ENCODE measurements around the gene RIMBP2.

RIMBP2 gene

GRCh38 chr12:130437555-130438242 lies 278.4 kb downstream of the RIMBP2 start:
- Histone ChIP-seq H3K36me3 (ENCODE audit: control insufficient read depth, insufficient read depth, low read length) (no peaks in the 10 kb centered on the region), H3K9me3 (ENCODE audit: control insufficient read depth, low read length) (no peaks in the 10 kb centered on the region), H3K27me3 (replicated peaks; ENCODE audit: control insufficient read depth, insufficient read depth, low read length, poor library complexity, severe bottlenecking) (no peaks in the 10 kb centered on the region), H3K4me3 (ENCODE audit: insufficient read depth, low read depth, low read length, poor library complexity, severe bottlenecking) (no peak overlapping the region), H3K27ac (ENCODE audit: insufficient read depth, low read length, poor library complexity, severe bottlenecking) (no peak overlapping the region), H3K4me1 (ENCODE audit: control insufficient read depth, insufficient read depth, low read length, poor library complexity, severe bottlenecking) (no peaks in the 10 kb centered on the region)
- DNase-seq, result no peak

GRCh38 chr12:130436741-130437501 lies 279.2 kb downstream of the RIMBP2 start:
- no peak overlapping the region for H3K27ac ChIP-seq (ENCODE audit: insufficient read depth, low read length, poor library complexity, severe bottlenecking)
- DNase-seq, result no peak
- no peaks in the 10 kb centered on the region for H3K36me3 ChIP-seq (ENCODE audit: control insufficient read depth, insufficient read depth, low read length)
- H3K27me3 ChIP-seq (replicated peaks; ENCODE audit: control insufficient read depth, insufficient read depth, low read length, poor library complexity, severe bottlenecking), result no peaks in the 10 kb centered on the region
- H3K9me3 ChIP-seq (ENCODE audit: control insufficient read depth, low read length), result no peaks in the 10 kb centered on the region
- no peak overlapping the region for H3K4me3 ChIP-seq (ENCODE audit: insufficient read depth, low read depth, low read length, poor library complexity, severe bottlenecking)
- H3K4me1 ChIP-seq (ENCODE audit: control insufficient read depth, insufficient read depth, low read length, poor library complexity, severe bottlenecking), result no peaks in the 10 kb centered on the region

GRCh38 chr12:130435826-130436225 lies 280.3 kb downstream of the RIMBP2 start:
- no peaks in the 10 kb centered on the region for H3K9me3 ChIP-seq (ENCODE audit: control insufficient read depth, low read length)
- no peak overlapping the region for H3K27ac ChIP-seq (ENCODE audit: insufficient read depth, low read length, poor library complexity, severe bottlenecking)
- H3K4me1 ChIP-seq (ENCODE audit: control insufficient read depth, insufficient read depth, low read length, poor library complexity, severe bottlenecking), result no peaks in the 10 kb centered on the region
- H3K36me3 ChIP-seq (ENCODE audit: control insufficient read depth, insufficient read depth, low read length), result no peaks in the 10 kb centered on the region
- no peak overlapping the region for H3K4me3 ChIP-seq (ENCODE audit: insufficient read depth, low read depth, low read length, poor library complexity, severe bottlenecking)
- DNase-seq, result no peak
- no peaks in the 10 kb centered on the region for H3K27me3 ChIP-seq (replicated peaks; ENCODE audit: control insufficient read depth, insufficient read depth, low read length, poor library complexity, severe bottlenecking)

GRCh38 chr12:130435331-130435730 lies 280.8 kb downstream of the RIMBP2 start:
- H3K36me3 ChIP-seq (ENCODE audit: control insufficient read depth, insufficient read depth, low read length), result no peaks in the 10 kb centered on the region
- no peak overlapping the region for H3K27ac ChIP-seq (ENCODE audit: insufficient read depth, low read length, poor library complexity, severe bottlenecking)
- H3K4me1 ChIP-seq (ENCODE audit: control insufficient read depth, insufficient read depth, low read length, poor library complexity, severe bottlenecking), result no peaks in the 10 kb centered on the region
- no peaks in the 10 kb centered on the region for H3K9me3 ChIP-seq (ENCODE audit: control insufficient read depth, low read length)
- no peak overlapping the region for H3K4me3 ChIP-seq (ENCODE audit: insufficient read depth, low read depth, low read length, poor library complexity, severe bottlenecking)
- DNase-seq, result no peak
- H3K27me3 ChIP-seq (replicated peaks; ENCODE audit: control insufficient read depth, insufficient read depth, low read length, poor library complexity, severe bottlenecking), result no peaks in the 10 kb centered on the region

- Histone ChIP-seq H3K36me3 (ENCODE audit: control insufficient read depth, insufficient read depth, low read length) (no peaks in the 10 kb centered on the region), H3K27me3 (replicated peaks; ENCODE audit: control insufficient read depth, insufficient read depth, low read length, poor library complexity, severe bottlenecking) (no peaks in the 10 kb centered on the region), H3K4me3 (ENCODE audit: insufficient read depth, low read depth, low read length, poor library complexity, severe bottlenecking) (no peak overlapping the region), H3K4me1 (ENCODE audit: control insufficient read depth, insufficient read depth, low read length, poor library complexity, severe bottlenecking) (no peaks in the 10 kb centered on the region), H3K27ac (ENCODE audit: insufficient read depth, low read length, poor library complexity, severe bottlenecking) (no peak overlapping the region), H3K9me3 (ENCODE audit: control insufficient read depth, low read length) (no peaks in the 10 kb centered on the region)
- no peak for DNase-seq
Measured at GRCh38 chr12:130434560-130434959, 281.5 kb downstream of the RIMBP2 start.

- DNase-seq, result no peak
- H3K27ac ChIP-seq (ENCODE audit: insufficient read depth, low read length, poor library complexity, severe bottlenecking), result no peak overlapping the region
- no peaks in the 10 kb centered on the region for H3K27me3 ChIP-seq (replicated peaks; ENCODE audit: control insufficient read depth, insufficient read depth, low read length, poor library complexity, severe bottlenecking)
- no peaks in the 10 kb centered on the region for H3K9me3 ChIP-seq (ENCODE audit: control insufficient read depth, low read length)
- H3K4me3 ChIP-seq (ENCODE audit: insufficient read depth, low read depth, low read length, poor library complexity, severe bottlenecking), result no peak overlapping the region
- H3K4me1 ChIP-seq (ENCODE audit: control insufficient read depth, insufficient read depth, low read length, poor library complexity, severe bottlenecking), result no peaks in the 10 kb centered on the region
- no peaks in the 10 kb centered on the region for H3K36me3 ChIP-seq (ENCODE audit: control insufficient read depth, insufficient read depth, low read length)
Measured at GRCh38 chr12:130433834-130434233, 282.3 kb downstream of the RIMBP2 start.

- Histone ChIP-seq H3K27ac (ENCODE audit: insufficient read depth, low read length, poor library complexity, severe bottlenecking) (no peak overlapping the region), H3K4me1 (ENCODE audit: control insufficient read depth, insufficient read depth, low read length, poor library complexity, severe bottlenecking) (no peaks in the 10 kb centered on the region)
Measured at GRCh38 chr12:130433411-130433810, 282.7 kb downstream of the RIMBP2 start.

GRCh38 chr12:130431176-130431575 lies 284.9 kb downstream of the RIMBP2 start:
- Histone ChIP-seq H3K9me3 (ENCODE audit: control insufficient read depth, low read length) (no peaks in the 10 kb centered on the region), H3K27ac (ENCODE audit: insufficient read depth, low read length, poor library complexity, severe bottlenecking) (no peak overlapping the region), H3K36me3 (ENCODE audit: control insufficient read depth, insufficient read depth, low read length) (no peaks in the 10 kb centered on the region), H3K27me3 (replicated peaks; ENCODE audit: control insufficient read depth, insufficient read depth, low read length, poor library complexity, severe bottlenecking) (no peaks in the 10 kb centered on the region), H3K4me3 (ENCODE audit: insufficient read depth, low read depth, low read length, poor library complexity, severe bottlenecking) (no peak overlapping the region), H3K4me1 (ENCODE audit: control insufficient read depth, insufficient read depth, low read length, poor library complexity, severe bottlenecking) (no peaks in the 10 kb centered on the region)
- DNase-seq, result no peak

More at GRCh38 chr12:130433411-130433810, 282.7 kb downstream of the RIMBP2 start:
- H3K36me3 ChIP-seq (ENCODE audit: control insufficient read depth, insufficient read depth, low read length), result no peaks in the 10 kb centered on the region
- H3K4me3 ChIP-seq (ENCODE audit: insufficient read depth, low read depth, low read length, poor library complexity, severe bottlenecking), result no peak overlapping the region
- H3K27me3 ChIP-seq (replicated peaks; ENCODE audit: control insufficient read depth, insufficient read depth, low read length, poor library complexity, severe bottlenecking), result no peaks in the 10 kb centered on the region
- DNase-seq, result no peak
- no peaks in the 10 kb centered on the region for H3K9me3 ChIP-seq (ENCODE audit: control insufficient read depth, low read length)

- Histone ChIP-seq H3K4me3 (ENCODE audit: insufficient read depth, low read depth, low read length, poor library complexity, severe bottlenecking) (no peak overlapping the region), H3K9me3 (ENCODE audit: control insufficient read depth, low read length) (no peaks in the 10 kb centered on the region), H3K4me1 (ENCODE audit: control insufficient read depth, insufficient read depth, low read length, poor library complexity, severe bottlenecking) (no peaks in the 10 kb centered on the region), H3K27ac (ENCODE audit: insufficient read depth, low read length, poor library complexity, severe bottlenecking) (no peak overlapping the region), H3K27me3 (replicated peaks; ENCODE audit: control insufficient read depth, insufficient read depth, low read length, poor library complexity, severe bottlenecking) (no peaks in the 10 kb centered on the region), H3K36me3 (ENCODE audit: control insufficient read depth, insufficient read depth, low read length) (no peaks in the 10 kb centered on the region)
- no peak for DNase-seq
Measured at GRCh38 chr12:130429656-130430505, 286.2 kb downstream of the RIMBP2 start.

- Histone ChIP-seq H3K27ac (ENCODE audit: insufficient read depth, low read length, poor library complexity, severe bottlenecking) (no peak overlapping the region), H3K27me3 (replicated peaks; ENCODE audit: control insufficient read depth, insufficient read depth, low read length, poor library complexity, severe bottlenecking) (no peaks in the 10 kb centered on the region), H3K4me1 (ENCODE audit: control insufficient read depth, insufficient read depth, low read length, poor library complexity, severe bottlenecking) (no peaks in the 10 kb centered on the region), H3K9me3 (ENCODE audit: control insufficient read depth, low read length) (no peaks in the 10 kb centered on the region), H3K4me3 (ENCODE audit: insufficient read depth, low read depth, low read length, poor library complexity, severe bottlenecking) (no peak overlapping the region), H3K36me3 (ENCODE audit: control insufficient read depth, insufficient read depth, low read length) (no peaks in the 10 kb centered on the region)
- DNase-seq, result no peak
Measured at GRCh38 chr12:130428116-130428515, 288.0 kb downstream of the RIMBP2 start.
